ENCODE data around the gene ZFP92. TPM values are rescaled to one million over a fixed set of nuclear protein-coding genes. Genes with fewer than 3 reads are reported as not detected.
"Not testable (repeated sequence)": the region's sequence is repeated elsewhere in the genome, so short reads cannot be mapped to it uniquely, and the experiment has no call there.

The ZFP92 gene
- total RNA-seq, 2 experiments from 2014 or later, result 1.2 to 1.3 TPM

DNA sequence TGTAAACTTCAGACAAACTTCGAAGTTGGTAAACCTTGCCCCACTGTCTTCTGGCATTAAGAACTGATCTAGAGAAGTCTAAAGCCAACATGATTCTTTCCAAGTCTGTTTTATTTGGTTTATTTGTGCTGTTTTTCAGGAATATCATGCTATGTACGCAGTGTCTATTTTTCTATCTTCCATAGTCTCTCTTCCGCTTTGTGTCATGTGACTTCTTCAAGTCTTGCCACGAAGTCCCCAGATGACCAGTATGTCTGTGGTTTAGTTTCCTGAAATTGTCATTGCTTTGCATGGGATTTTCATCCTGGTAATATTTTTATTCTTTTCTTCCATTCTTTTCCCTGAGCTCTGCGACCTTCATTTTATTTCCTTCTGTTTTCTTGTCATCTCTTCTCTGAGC, 25.2 kb upstream of the ZFP92 start:
- ChIA-PET POLR2A (no interaction called here), CTCF (interaction anchor here (0.6 kb wide), 1 partner anchor 12 kb away, joined by 3 read pairs; no protein-coding TSS in a partner anchor)
- intact Hi-C loops (cut with micrococcal nuclease), result no loop called here
- TF ChIP-seq, protein P1, sequence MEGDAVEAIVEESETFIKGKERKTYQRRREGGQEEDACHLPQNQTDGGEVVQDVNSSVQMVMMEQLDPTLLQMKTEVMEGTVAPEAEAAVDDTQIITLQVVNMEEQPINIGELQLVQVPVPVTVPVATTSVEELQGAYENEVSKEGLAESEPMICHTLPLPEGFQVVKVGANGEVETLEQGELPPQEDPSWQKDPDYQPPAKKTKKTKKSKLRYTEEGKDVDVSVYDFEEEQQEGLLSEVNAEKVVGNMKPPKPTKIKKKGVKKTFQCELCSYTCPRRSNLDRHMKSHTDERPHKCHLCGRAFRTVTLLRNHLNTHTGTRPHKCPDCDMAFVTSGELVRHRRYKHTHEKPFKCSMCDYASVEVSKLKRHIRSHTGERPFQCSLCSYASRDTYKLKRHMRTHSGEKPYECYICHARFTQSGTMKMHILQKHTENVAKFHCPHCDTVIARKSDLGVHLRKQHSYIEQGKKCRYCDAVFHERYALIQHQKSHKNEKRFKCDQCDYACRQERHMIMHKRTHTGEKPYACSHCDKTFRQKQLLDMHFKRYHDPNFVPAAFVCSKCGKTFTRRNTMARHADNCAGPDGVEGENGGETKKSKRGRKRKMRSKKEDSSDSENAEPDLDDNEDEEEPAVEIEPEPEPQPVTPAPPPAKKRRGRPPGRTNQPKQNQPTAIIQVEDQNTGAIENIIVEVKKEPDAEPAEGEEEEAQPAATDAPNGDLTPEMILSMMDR (IDR thresholded peaks at IDR 0.05), result no peak
- ATAC-seq (no peak), DNase-seq (no peak)
- Mint-ChIP-seq H3K27me3 (no peaks in the 10 kb centered on the region), H3K4me3 (no peak overlapping the region), H3K27ac (no peak overlapping the region), H3K4me1 (ENCODE audit: low read depth) (no peaks in the 10 kb centered on the region), H3K36me3 (ENCODE audit: low read depth) (no peaks in the 10 kb centered on the region), H3K9me3 (no peaks in the 10 kb centered on the region)

DNA sequence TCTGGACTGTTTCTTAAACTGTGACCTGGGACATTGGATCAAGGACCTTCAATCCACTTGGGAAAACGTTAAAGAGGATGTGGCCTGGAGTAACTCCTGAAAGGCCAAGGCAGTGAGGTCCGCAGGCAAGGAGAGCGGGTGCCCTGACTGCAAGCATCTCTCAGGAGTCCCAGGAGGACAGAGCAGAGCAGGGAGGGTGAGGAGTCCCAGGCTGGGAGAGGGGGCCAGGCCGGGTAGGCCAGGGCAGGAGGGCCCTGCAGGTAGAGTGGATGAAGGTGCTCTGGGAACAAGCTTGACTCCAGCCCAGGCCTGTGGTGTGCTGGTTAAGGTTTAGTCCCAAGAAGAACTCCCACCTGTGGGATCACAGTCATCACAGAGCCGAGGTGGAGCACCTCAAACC, 23.9 kb upstream of the ZFP92 start:
- H3K9me3 Mint-ChIP-seq, result no peaks in the 10 kb centered on the region
- intact Hi-C loops (cut with micrococcal nuclease), result no loop called here
- ChIA-PET CTCF (no interaction called here), POLR2A (no interaction called here)
- H3K27ac Mint-ChIP-seq, result no peak overlapping the region
- no peaks in the 10 kb centered on the region for H3K27me3 Mint-ChIP-seq
- ATAC-seq (no peak), DNase-seq (no peak)
- no peaks in the 10 kb centered on the region for H3K36me3 Mint-ChIP-seq (ENCODE audit: low read depth)
- no peak overlapping the region for H3K4me3 Mint-ChIP-seq
- no peaks in the 10 kb centered on the region for H3K4me1 Mint-ChIP-seq (ENCODE audit: low read depth)
- TF ChIP-seq, protein P1 (IDR thresholded peaks at IDR 0.05), result no peak

DNA sequence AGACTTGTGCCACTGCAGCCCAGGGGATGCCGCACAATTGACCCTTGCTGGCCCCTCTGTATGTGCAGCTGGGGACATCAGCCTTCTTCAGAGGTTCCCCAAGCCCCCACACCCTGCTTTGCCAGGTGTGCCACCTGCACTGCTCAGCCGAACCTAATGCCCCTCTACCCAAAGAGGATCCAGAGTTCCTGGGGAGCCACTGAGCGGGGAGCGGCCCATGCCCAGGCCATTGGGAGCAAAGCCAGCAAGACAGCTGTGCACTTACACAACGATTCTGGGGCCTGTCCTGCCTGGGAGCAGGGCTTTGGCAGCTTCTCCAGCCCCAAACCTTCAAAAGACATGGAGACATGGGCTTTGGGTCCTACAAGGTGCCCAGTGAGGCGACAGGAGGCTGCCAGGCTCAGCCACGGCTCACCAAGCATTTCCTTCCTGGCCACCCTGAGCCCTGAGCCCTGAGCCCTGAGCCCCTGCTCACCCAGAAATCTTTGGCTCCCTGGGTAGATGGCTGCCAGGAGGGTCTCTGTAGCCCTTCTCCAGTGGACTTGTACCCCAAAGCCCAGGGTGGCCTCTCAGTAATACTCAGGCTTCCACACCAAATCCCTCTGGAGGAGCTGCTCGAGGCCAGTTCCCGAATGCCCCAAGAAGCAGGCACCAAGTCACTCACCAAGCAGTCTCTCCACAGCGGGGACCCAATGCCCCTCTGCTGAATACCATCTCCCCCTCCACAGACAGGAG, 23.1 kb upstream of the ZFP92 start:
- ChIA-PET CTCF (no interaction called here), POLR2A (no interaction called here)
- DNase-seq (no peak), ATAC-seq (no peak)
- H3K4me3 Mint-ChIP-seq, result no peak overlapping the region
- no peaks in the 10 kb centered on the region for H3K9me3 Mint-ChIP-seq
- H3K27ac Mint-ChIP-seq, result no peak overlapping the region
- TF ChIP-seq, protein P1 (IDR thresholded peaks at IDR 0.05), result no peak
- no peaks in the 10 kb centered on the region for H3K4me1 Mint-ChIP-seq (ENCODE audit: low read depth)
- no peaks in the 10 kb centered on the region for H3K27me3 Mint-ChIP-seq
- no peaks in the 10 kb centered on the region for H3K36me3 Mint-ChIP-seq (ENCODE audit: low read depth)
- intact Hi-C loops (cut with micrococcal nuclease), result no loop called here

DNA sequence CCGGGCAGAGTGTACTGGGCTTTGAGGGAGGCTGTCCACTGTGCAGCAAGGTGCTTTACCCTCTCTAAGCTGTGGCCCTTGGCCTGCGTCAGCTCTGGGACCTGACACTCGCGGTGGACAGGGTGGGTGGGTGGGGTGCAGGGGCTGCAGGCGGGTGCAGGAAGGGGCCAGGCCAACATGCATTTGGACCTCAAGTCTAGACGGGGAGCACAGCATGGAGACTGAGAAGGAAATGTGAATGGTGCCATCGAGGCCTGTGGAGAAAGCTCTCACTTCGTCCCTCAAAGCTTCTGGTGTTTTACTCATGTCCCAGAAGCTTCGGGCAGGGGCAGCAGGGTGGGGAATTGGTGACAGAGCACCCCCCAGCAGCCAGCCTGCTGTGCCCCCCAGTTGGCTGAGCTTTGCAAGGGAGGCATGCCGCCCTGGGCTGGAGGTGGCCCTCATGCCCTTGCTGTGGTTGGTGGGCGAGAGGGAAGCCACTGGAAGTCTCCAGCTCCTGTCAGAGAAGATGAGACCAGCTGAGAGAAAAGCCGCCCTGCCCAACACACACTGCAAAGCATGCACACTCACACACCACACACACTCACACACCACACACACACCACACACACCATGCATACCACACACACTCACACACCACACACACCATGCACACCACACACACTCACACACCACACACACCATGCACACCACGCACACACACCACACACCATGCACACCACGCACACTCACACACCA, 22.4 kb upstream of the ZFP92 start:
- ATAC-seq (no peak), DNase-seq (no peak)
- no peaks in the 10 kb centered on the region for H3K9me3 Mint-ChIP-seq
- CTCF ChIA-PET, result no interaction called here
- TF ChIP-seq, protein P1 (IDR thresholded peaks at IDR 0.05), result no peak
- no peaks in the 10 kb centered on the region for H3K36me3 Mint-ChIP-seq (ENCODE audit: low read depth)
- no peak overlapping the region for H3K4me3 Mint-ChIP-seq
- H3K27ac Mint-ChIP-seq, result no peak overlapping the region
- intact Hi-C loops (cut with micrococcal nuclease), result no loop called here
- POLR2A ChIA-PET, result no interaction called here
- H3K4me1 Mint-ChIP-seq (ENCODE audit: low read depth), result no peaks in the 10 kb centered on the region
- no peaks in the 10 kb centered on the region for H3K27me3 Mint-ChIP-seq

DNA sequence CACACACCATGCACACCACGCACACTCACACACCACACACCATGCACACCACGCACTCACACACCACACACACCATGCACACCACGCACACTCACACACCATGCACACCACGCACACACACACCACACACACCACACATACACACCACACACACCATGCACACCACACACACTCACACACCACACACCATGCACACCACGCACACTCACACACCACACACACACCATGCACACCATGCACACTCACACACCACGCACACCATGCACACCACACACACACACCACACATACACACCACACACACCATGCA, 21.9 kb upstream of the ZFP92 start:
- DNase-seq; POLR2A ChIA-PET; H3K4me3 Mint-ChIP-seq; H3K9me3 Mint-ChIP-seq; intact Hi-C loops (cut with micrococcal nuclease); H3K36me3 Mint-ChIP-seq (ENCODE audit: low read depth); CTCF ChIA-PET; H3K4me1 Mint-ChIP-seq (ENCODE audit: low read depth); H3K27me3 Mint-ChIP-seq; H3K27ac Mint-ChIP-seq; ATAC-seq: not testable (repeated sequence)
